BJ (cell line): ENCODE results near the gene ANKRD11. TPM values are rescaled to one million over a fixed set of nuclear protein-coding genes. Genes with fewer than 3 reads are reported as not detected.

Experiments used
- CTCF ChIA-PET: fragments of 350-600 bp; formaldehyde crosslinking; extraction: SDS; loops from one replicate; lab custom pipeline; 2021; ENCODE audit warnings: antibody characterized with exemption, inconsistent platforms; lab: Yijun Ruan, JAX
- POLR2A ChIA-PET: fragments of 300-600 bp; sonication (Branson Sonifier 250); formaldehyde crosslinking; extraction: SDS; loops from one replicate; lab custom pipeline; 2021; ENCODE audit warnings: antibody characterized with exemption; lab: Charles Lee
- DNase-seq: peaks from one replicate; pipeline ENCODE4 v3.0.0-alpha.2; 2011; ENCODE audit warnings: low read depth
- H3K27me3 ChIP-seq: 2 replicates; pipeline ENCODE4 v1.6.0; 2011; ENCODE audit warnings: low read length; ENCODE audit not compliant: control insufficient read depth, insufficient read depth
- H3K36me3 ChIP-seq: 2 replicates; pipeline ENCODE4 v1.5.1; 2011; ENCODE audit warnings: low read length; ENCODE audit not compliant: control insufficient read depth, insufficient read depth
- H3K4me3 ChIP-seq: 2 replicates; pipeline ENCODE4 v1.5.1; 2011; ENCODE audit warnings: low read depth, mild to moderate bottlenecking, control low read depth, low read length
- CTCF ChIP-seq: IDR thresholded peaks from 2 replicates; pipeline ENCODE4 v1.5.1; 2011; ENCODE audit warnings: low read depth, mild to moderate bottlenecking, control low read depth, inconsistent platforms, low read length, moderate library complexity; ENCODE audit not compliant: insufficient read depth
- polyA plus RNA-seq: library from polyadenylated mRNA; depleted of rRNA; stranded (reverse); fragments of >200 nt; gene quantifications from 2 replicates; pipeline ENCODE4 v1.2.3, GENCODE V29; 2011

ANKRD11 gene
- polyA plus RNA-seq, 1 experiment = 61.8 TPM

GRCh38 chr16:89319886-89320781 lies 170.2 kb downstream of the ANKRD11 start:
- Histone ChIP-seq H3K27me3 (no peaks in the 10 kb centered on the region), H3K4me3 (no peak overlapping the region), H3K36me3 (peaks cover 4% of the 10 kb centered on the region)
- no peak for DNase-seq
- POLR2A ChIA-PET = no interaction called here
- CTCF ChIA-PET = interaction anchor here (1.3 kb wide), 1 partner anchor 188 kb away, joined by 5 read pairs; the partner anchor contains the start of gene SPG7
- TF ChIP-seq CTCF = no peak

- DNase-seq = no peak
- ChIA-PET CTCF (no interaction called here), POLR2A (no interaction called here)
- no peak overlapping the region for H3K4me3 ChIP-seq
- H3K36me3 ChIP-seq = peaks cover 8% of the 10 kb centered on the region
- no peak for TF ChIP-seq CTCF
- H3K27me3 ChIP-seq = no peaks in the 10 kb centered on the region
These were observed 170.8 kb downstream of the ANKRD11 start for GRCh38 chr16:89319631-89319885.

GRCh38 chr16:89318871-89319630 lies 171.3 kb downstream of the ANKRD11 start:
- no peak for TF ChIP-seq CTCF
- DNase-seq = no peak
- ChIA-PET CTCF (no interaction called here), POLR2A (no interaction called here)
- Histone ChIP-seq H3K4me3 (no peak overlapping the region), H3K27me3 (no peaks in the 10 kb centered on the region), H3K36me3 (peaks cover 8% of the 10 kb centered on the region)

- H3K36me3 ChIP-seq = peaks cover 8% of the 10 kb centered on the region
- no peak for TF ChIP-seq CTCF
- H3K4me3 ChIP-seq = no peak overlapping the region
- no peaks in the 10 kb centered on the region for H3K27me3 ChIP-seq
- POLR2A ChIA-PET = no interaction called here
- CTCF ChIA-PET = no interaction called here
- no peak for DNase-seq
These were observed 172.0 kb downstream of the ANKRD11 start for GRCh38 chr16:89318430-89318758.

GRCh38 chr16:89317729-89318429 lies 172.5 kb downstream of the ANKRD11 start:
- ChIA-PET CTCF (interaction anchor here (1.6 kb wide), 1 partner anchor 10 kb away, joined by 7 read pairs; no protein-coding TSS in a partner anchor), POLR2A (no interaction called here)

More at GRCh38 chr16:89317729-89318429, 172.5 kb downstream of the ANKRD11 start:
- Histone ChIP-seq H3K4me3 (no peak overlapping the region), H3K27me3 (no peaks in the 10 kb centered on the region), H3K36me3 (peaks cover 8% of the 10 kb centered on the region)
- no peak for DNase-seq
- no peak for TF ChIP-seq CTCF
